Measurements from ENCODE around the gene IL3RA.
"Not testable (repeated sequence)": the region's sequence is repeated elsewhere in the genome, so short reads cannot be mapped to it uniquely, and the experiment has no call there.

Gene IL3RA

GRCh38 chrX:1336331-1336943 lies at the start of gene IL3RA:
IL3RA (plus strand) TSS chrX:1336785; CDS start chrX:1341766, 4,981 bp downstream.
- Mint-ChIP-seq H3K9me3 (peaks cover 3% of the 10 kb centered on the region), H3K27ac (no peak within 1 kb of the TSS)
- DNase-seq (ENCODE audit: low spot score in 2 of 2): no peak

GRCh38 chrX:1289535-1289934 lies 47.0 kb upstream of the IL3RA start:
- DNase-seq (ENCODE audit: low spot score in 2 of 2): no peak
- no peak overlapping the region for H3K4me3 Mint-ChIP-seq
- ATAC-seq (ENCODE audit: low read depth): no peak
- peaks cover 13% of the 10 kb centered on the region for H3K9me3 Mint-ChIP-seq
- peaks cover 8% of the 10 kb centered on the region for H3K4me1 Mint-ChIP-seq
- peak overlapping the region; percentile 72 for H3K27ac Mint-ChIP-seq
- peaks cover 10% of the 10 kb centered on the region for H3K36me3 Mint-ChIP-seq
- H3K27me3 Mint-ChIP-seq: peaks cover 10% of the 10 kb centered on the region

More at GRCh38 chrX:1336331-1336943, at the start of gene IL3RA:
- peak; percentile 37 for ATAC-seq (ENCODE audit: low read depth)
- H3K36me3 Mint-ChIP-seq: no peaks in the 10 kb centered on the region
- peak within 1 kb of the TSS; percentile 72 for H3K4me3 Mint-ChIP-seq
- peaks cover 6% of the 10 kb centered on the region for H3K4me1 Mint-ChIP-seq
- H3K27me3 Mint-ChIP-seq: peaks cover 5% of the 10 kb centered on the region

- H3K4me1 Mint-ChIP-seq: peaks cover 8% of the 10 kb centered on the region
- DNase-seq (ENCODE audit: low spot score in 2 of 2) (no peak), ATAC-seq (ENCODE audit: low read depth) (no peak)
- H3K4me3 Mint-ChIP-seq: no peak overlapping the region
- no peak overlapping the region for H3K27ac Mint-ChIP-seq
- H3K27me3 Mint-ChIP-seq: peaks cover 14% of the 10 kb centered on the region
- H3K9me3 Mint-ChIP-seq: peaks cover 13% of the 10 kb centered on the region
- peaks cover 10% of the 10 kb centered on the region for H3K36me3 Mint-ChIP-seq
Observed at GRCh38 chrX:1291110-1291740, 45.4 kb upstream of the IL3RA start.

GRCh38 chrX:1292575-1293290 lies 43.9 kb upstream of the IL3RA start:
- H3K36me3 Mint-ChIP-seq: peaks cover 10% of the 10 kb centered on the region
- H3K27ac Mint-ChIP-seq: no peak overlapping the region
- H3K4me1 Mint-ChIP-seq: peaks cover 8% of the 10 kb centered on the region
- H3K27me3 Mint-ChIP-seq: peaks cover 15% of the 10 kb centered on the region
- DNase-seq (ENCODE audit: low spot score in 2 of 2) (no peak), ATAC-seq (ENCODE audit: low read depth) (no peak)
- no peak overlapping the region for H3K4me3 Mint-ChIP-seq
- peaks cover 13% of the 10 kb centered on the region for H3K9me3 Mint-ChIP-seq

GRCh38 chrX:1294301-1295067 lies 42.1 kb upstream of the IL3RA start:
- Mint-ChIP-seq H3K36me3 (peaks cover 7% of the 10 kb centered on the region), H3K9me3 (peaks cover 10% of the 10 kb centered on the region), H3K4me3 (no peak overlapping the region), H3K4me1 (peaks cover 5% of the 10 kb centered on the region), H3K27me3 (peaks cover 15% of the 10 kb centered on the region), H3K27ac (no peak overlapping the region)
- no peak for ATAC-seq (ENCODE audit: low read depth)
- DNase-seq (ENCODE audit: low spot score in 2 of 2): no peak

- H3K4me3 Mint-ChIP-seq: no peak overlapping the region
- DNase-seq (ENCODE audit: low spot score in 2 of 2) (no peak), ATAC-seq (ENCODE audit: low read depth) (no peak)
- H3K9me3 Mint-ChIP-seq: peaks cover 3% of the 10 kb centered on the region
- H3K4me1 Mint-ChIP-seq: peaks cover 5% of the 10 kb centered on the region
- no peak overlapping the region for H3K27ac Mint-ChIP-seq
- no peaks in the 10 kb centered on the region for H3K36me3 Mint-ChIP-seq
- H3K27me3 Mint-ChIP-seq: peaks cover 15% of the 10 kb centered on the region
Observed at GRCh38 chrX:1295550-1295949, 41.0 kb upstream of the IL3RA start.

GRCh38 chrX:1297591-1297990 lies 39.0 kb upstream of the IL3RA start:
- H3K27me3 Mint-ChIP-seq: peaks cover 12% of the 10 kb centered on the region
- not testable (repeated sequence) for DNase-seq (ENCODE audit: low spot score in 2 of 2); H3K27ac Mint-ChIP-seq; H3K4me1 Mint-ChIP-seq; H3K4me3 Mint-ChIP-seq; H3K36me3 Mint-ChIP-seq; H3K9me3 Mint-ChIP-seq; ATAC-seq (ENCODE audit: low read depth)

- H3K9me3 Mint-ChIP-seq: no peaks in the 10 kb centered on the region
- H3K36me3 Mint-ChIP-seq: no peaks in the 10 kb centered on the region
- ATAC-seq (ENCODE audit: low read depth): no peak
- no peaks in the 10 kb centered on the region for H3K4me1 Mint-ChIP-seq
- H3K27ac Mint-ChIP-seq: no peak overlapping the region
- DNase-seq (ENCODE audit: low spot score in 2 of 2): no peak
- H3K4me3 Mint-ChIP-seq: no peak overlapping the region
- peaks cover 12% of the 10 kb centered on the region for H3K27me3 Mint-ChIP-seq
Observed at GRCh38 chrX:1300449-1300848, 36.1 kb upstream of the IL3RA start.

- H3K36me3 Mint-ChIP-seq: peaks cover 8% of the 10 kb centered on the region
Observed at GRCh38 chrX:1305411-1305810, 31.2 kb upstream of the IL3RA start.

GRCh38 chrX:1306909-1307625 lies 29.5 kb upstream of the IL3RA start:
- DNase-seq (ENCODE audit: low spot score in 2 of 2): no peak
- H3K9me3 Mint-ChIP-seq: peaks cover 10% of the 10 kb centered on the region
- peaks cover 12% of the 10 kb centered on the region for H3K27me3 Mint-ChIP-seq
- H3K4me3 Mint-ChIP-seq: no peak overlapping the region
- peak overlapping the region; percentile 6 for H3K27ac Mint-ChIP-seq
- H3K4me1 Mint-ChIP-seq: no peaks in the 10 kb centered on the region
- peaks cover 8% of the 10 kb centered on the region for H3K36me3 Mint-ChIP-seq
- ATAC-seq (ENCODE audit: low read depth): no peak

More at GRCh38 chrX:1305411-1305810, 31.2 kb upstream of the IL3RA start:
- H3K4me3 Mint-ChIP-seq: no peak overlapping the region
- DNase-seq (ENCODE audit: low spot score in 2 of 2) (no peak), ATAC-seq (ENCODE audit: low read depth) (no peak)
- peaks cover 10% of the 10 kb centered on the region for H3K27me3 Mint-ChIP-seq
- H3K4me1 Mint-ChIP-seq: no peaks in the 10 kb centered on the region
- no peak overlapping the region for H3K27ac Mint-ChIP-seq
- H3K9me3 Mint-ChIP-seq: peaks cover 10% of the 10 kb centered on the region

GRCh38 chrX:1307626-1308340 lies 28.8 kb upstream of the IL3RA start:
- ATAC-seq (ENCODE audit: low read depth): no peak
- H3K27me3 Mint-ChIP-seq: peaks cover 16% of the 10 kb centered on the region
- H3K4me3 Mint-ChIP-seq: no peak overlapping the region
- DNase-seq (ENCODE audit: low spot score in 2 of 2): no peak
- peaks cover 8% of the 10 kb centered on the region for H3K36me3 Mint-ChIP-seq
- H3K4me1 Mint-ChIP-seq: no peaks in the 10 kb centered on the region
- H3K27ac Mint-ChIP-seq: peak overlapping the region; percentile 17
- H3K9me3 Mint-ChIP-seq: peaks cover 10% of the 10 kb centered on the region

GRCh38 chrX:1308476-1308875 lies 28.1 kb upstream of the IL3RA start:
- Mint-ChIP-seq H3K4me3 (no peak overlapping the region), H3K4me1 (no peaks in the 10 kb centered on the region), H3K27ac (no peak overlapping the region), H3K9me3 (peaks cover 10% of the 10 kb centered on the region), H3K36me3 (peaks cover 8% of the 10 kb centered on the region), H3K27me3 (peaks cover 16% of the 10 kb centered on the region)
- no peak for ATAC-seq (ENCODE audit: low read depth)
- no peak for DNase-seq (ENCODE audit: low spot score in 2 of 2)

- not testable (repeated sequence) for H3K9me3 Mint-ChIP-seq; H3K36me3 Mint-ChIP-seq; DNase-seq (ENCODE audit: low spot score in 2 of 2); H3K27ac Mint-ChIP-seq; H3K4me3 Mint-ChIP-seq; ATAC-seq (ENCODE audit: low read depth); H3K4me1 Mint-ChIP-seq
- peaks cover 16% of the 10 kb centered on the region for H3K27me3 Mint-ChIP-seq
Observed at GRCh38 chrX:1308917-1309316, 27.7 kb upstream of the IL3RA start.
